SK-N-MC (cell line): Measurements from ENCODE around the gene PTPN14.
"Not testable (repeated sequence)": the region's sequence is repeated elsewhere in the genome, so short reads cannot be mapped to it uniquely, and the experiment has no call there.

ENCODE experiments used
- EZH2 ChIP-seq: fragments of 200-600 bp; sonication (generic); IDR thresholded peaks from one replicate; pipeline ENCODE4 v1.6.1; 2017; ENCODE audit warnings: antibody characterized with exemption
- FOXP2 ChIP-seq: optimal IDR thresholded peaks from 2 replicates; pipeline ENCODE3; 2011; ENCODE audit warnings: mild to moderate bottlenecking, moderate library complexity; ENCODE audit not compliant: insufficient read depth; ENCODE audit errors: extremely low read length, control extremely low read depth

DNA sequence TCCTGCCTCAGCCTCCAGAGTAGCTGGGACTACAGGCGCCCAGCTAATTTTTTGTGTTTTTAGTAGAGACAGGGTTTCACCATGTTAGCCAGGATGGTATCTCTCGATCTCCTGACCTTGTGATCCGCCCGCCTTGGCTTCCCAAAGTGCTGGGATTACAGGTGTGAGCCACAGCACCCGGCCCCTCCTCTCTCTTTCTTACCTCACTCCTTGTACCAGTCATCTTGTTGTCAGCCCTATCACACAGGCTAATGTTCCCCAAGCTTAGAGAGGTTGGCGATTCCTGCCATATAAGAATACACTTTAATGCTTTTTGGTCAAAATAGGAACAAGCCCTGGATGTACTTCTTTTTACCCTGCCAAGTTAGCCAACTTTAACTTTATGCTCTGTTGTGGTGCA, 57.2 kb downstream of the PTPN14 start:
- TF ChIP-seq FOXP2, EZH2: not testable (repeated sequence)
